ENCODE results near the gene RHEB.
A peak's percentile ranks its signal among the peaks of the same experiment; 100 is the strongest.

The RHEB gene

GRCh38 chr7:151434549-151434948, 85.1 kb downstream of the RHEB start:
- DNase-seq (ENCODE audit: low read depth in 1 of 2, low spot score in 1 of 2) = no peak

GRCh38 chr7:151433721-151434400, 85.8 kb downstream of the RHEB start:
- no peak for DNase-seq (ENCODE audit: low read depth in 1 of 2, low spot score in 1 of 2)

- peak in 1 of 2 donors; percentile 25 for DNase-seq (ENCODE audit: low read depth in 1 of 2, low spot score in 1 of 2)
Measured at GRCh38 chr7:151432658-151433521, 86.8 kb downstream of the RHEB start.

GRCh38 chr7:151431768-151432311, 87.9 kb downstream of the RHEB start:
- no peak for DNase-seq (ENCODE audit: low read depth in 1 of 2, low spot score in 1 of 2)

GRCh38 chr7:151431281-151431767, 88.4 kb downstream of the RHEB start:
- no peak for DNase-seq (ENCODE audit: low read depth in 1 of 2, low spot score in 1 of 2)

- no peak for DNase-seq (ENCODE audit: low read depth in 1 of 2, low spot score in 1 of 2)
Measured at GRCh38 chr7:151430391-151431205, 89.1 kb downstream of the RHEB start.

- DNase-seq (ENCODE audit: low read depth in 1 of 2, low spot score in 1 of 2) = peak in 1 of 2 donors; percentile 22
Measured at GRCh38 chr7:151429560-151430331, 89.9 kb downstream of the RHEB start.

GRCh38 chr7:151429237-151429559, 90.5 kb downstream of the RHEB start:
- no peak for DNase-seq (ENCODE audit: low read depth in 1 of 2, low spot score in 1 of 2)

GRCh38 chr7:151428378-151429236, 91.1 kb downstream of the RHEB start:
- DNase-seq (ENCODE audit: low read depth in 1 of 2, low spot score in 1 of 2) = no peak

- DNase-seq (ENCODE audit: low read depth in 1 of 2, low spot score in 1 of 2) = no peak
Measured at GRCh38 chr7:151427705-151428377, 91.9 kb downstream of the RHEB start.

GRCh38 chr7:151426904-151427704, 92.6 kb downstream of the RHEB start:
- no peak for DNase-seq (ENCODE audit: low read depth in 1 of 2, low spot score in 1 of 2)

- no peak for DNase-seq (ENCODE audit: low read depth in 1 of 2, low spot score in 1 of 2)
Measured at GRCh38 chr7:151426441-151426903, 93.2 kb downstream of the RHEB start.

GRCh38 chr7:151425670-151426440, 93.8 kb downstream of the RHEB start:
- no peak for DNase-seq (ENCODE audit: low read depth in 1 of 2, low spot score in 1 of 2)

GRCh38 chr7:151424799-151425198, 94.9 kb downstream of the RHEB start:
- no peak for DNase-seq (ENCODE audit: low read depth in 1 of 2, low spot score in 1 of 2)

GRCh38 chr7:151423936-151424335, 95.8 kb downstream of the RHEB start:
- DNase-seq (ENCODE audit: low read depth in 1 of 2, low spot score in 1 of 2) = no peak

GRCh38 chr7:151423226-151423625, 96.5 kb downstream of the RHEB start:
- no peak for DNase-seq (ENCODE audit: low read depth in 1 of 2, low spot score in 1 of 2)

- no peak for DNase-seq (ENCODE audit: low read depth in 1 of 2, low spot score in 1 of 2)
Measured at GRCh38 chr7:151422212-151422611, 97.5 kb downstream of the RHEB start.

Data from activated T-helper 1 cell treated with anti-CD3 and anti-CD28 coated beads, Interleukin-2, amount 50 U/mL, for 16 hours (primary cell).